Neuron (in vitro differentiated cells): Measurements from ENCODE around the gene MRPL39.
"Not testable (repeated sequence)": the region's sequence is repeated elsewhere in the genome, so short reads cannot be mapped to it uniquely, and the experiment has no call there.

Source experiments
- H2AFZ ChIP-seq: one replicate; pipeline ENCODE4 v1.6.1; 2013; ENCODE audit warnings: low read depth, mild to moderate bottlenecking, inconsistent platforms, low read length, moderate library complexity
- H3K27me3 ChIP-seq: one replicate; pipeline ENCODE4 v1.6.1; 2013; ENCODE audit warnings: low read length; ENCODE audit not compliant: insufficient read depth
- H3K36me3 ChIP-seq: one replicate; pipeline ENCODE4 v1.6.1; 2013; ENCODE audit warnings: low read length; ENCODE audit not compliant: insufficient read depth
- H3K4me1 ChIP-seq: one replicate; pipeline ENCODE4 v1.6.1; 2013; ENCODE audit warnings: low read length; ENCODE audit not compliant: insufficient read depth
- H3K4me3 ChIP-seq: 2 replicates; pipeline ENCODE4 v1.5.1; 2013; ENCODE audit warnings: mild to moderate bottlenecking, low read length, moderate library complexity
- H3K9me3 ChIP-seq: one replicate; pipeline ENCODE4 v1.6.1; 2013; ENCODE audit warnings: low read length

Gene MRPL39

GRCh38 chr21:25635310-25635709 is 28.0 kb upstream of the MRPL39 start:
- H3K36me3 ChIP-seq, result no peaks in the 10 kb centered on the region
- H3K9me3 ChIP-seq, result no peaks in the 10 kb centered on the region
- no peak overlapping the region for H2AFZ ChIP-seq
- peaks cover 14% of the 10 kb centered on the region for H3K4me1 ChIP-seq
- H3K27me3 ChIP-seq, result no peaks in the 10 kb centered on the region
- H3K4me3 ChIP-seq, result no peak overlapping the region

- H3K4me3 ChIP-seq, result no peak overlapping the region
Measured at GRCh38 chr21:25632296-25632695, 25.0 kb upstream of the MRPL39 start.

GRCh38 chr21:25626757-25627156 is 19.5 kb upstream of the MRPL39 start:
- Histone ChIP-seq H3K27me3 (no peaks in the 10 kb centered on the region), H3K36me3 (no peaks in the 10 kb centered on the region), H3K4me3 (no peak overlapping the region), H3K4me1 (peaks cover 8% of the 10 kb centered on the region), H3K9me3 (no peaks in the 10 kb centered on the region), H2AFZ (no peak overlapping the region)

More at GRCh38 chr21:25632296-25632695, 25.0 kb upstream of the MRPL39 start:
- Histone ChIP-seq H3K4me1 (no peaks in the 10 kb centered on the region), H3K27me3 (no peaks in the 10 kb centered on the region), H2AFZ (no peak overlapping the region), H3K36me3 (no peaks in the 10 kb centered on the region), H3K9me3 (no peaks in the 10 kb centered on the region)

- not testable (repeated sequence) for H3K27me3 ChIP-seq, H3K9me3 ChIP-seq, H3K4me3 ChIP-seq, H3K4me1 ChIP-seq, H2AFZ ChIP-seq, H3K36me3 ChIP-seq
Measured at GRCh38 chr21:25625776-25626555, 18.7 kb upstream of the MRPL39 start.

- Histone ChIP-seq H2AFZ (no peak overlapping the region), H3K4me3 (no peak overlapping the region), H3K36me3 (no peaks in the 10 kb centered on the region), H3K4me1 (peaks cover 8% of the 10 kb centered on the region), H3K27me3 (no peaks in the 10 kb centered on the region), H3K9me3 (no peaks in the 10 kb centered on the region)
Measured at GRCh38 chr21:25625036-25625435, 17.8 kb upstream of the MRPL39 start.

- H3K27me3 ChIP-seq, result no peaks in the 10 kb centered on the region
- H3K4me1 ChIP-seq, result peaks cover 8% of the 10 kb centered on the region
- no peaks in the 10 kb centered on the region for H3K36me3 ChIP-seq
- no peaks in the 10 kb centered on the region for H3K9me3 ChIP-seq
- H3K4me3 ChIP-seq, result no peak overlapping the region
- no peak overlapping the region for H2AFZ ChIP-seq
Measured at GRCh38 chr21:25624511-25624910, 17.2 kb upstream of the MRPL39 start.

GRCh38 chr21:25619198-25619597 is 11.9 kb upstream of the MRPL39 start:
- Histone ChIP-seq H2AFZ (no peak overlapping the region), H3K27me3 (no peaks in the 10 kb centered on the region), H3K4me3 (no peak overlapping the region), H3K4me1 (no peaks in the 10 kb centered on the region), H3K36me3 (no peaks in the 10 kb centered on the region), H3K9me3 (no peaks in the 10 kb centered on the region)

GRCh38 chr21:25615880-25616279 is 8.6 kb upstream of the MRPL39 start:
- Histone ChIP-seq H3K36me3 (no peaks in the 10 kb centered on the region), H3K4me1 (no peaks in the 10 kb centered on the region), H2AFZ (no peak overlapping the region), H3K27me3 (no peaks in the 10 kb centered on the region), H3K4me3 (no peak overlapping the region), H3K9me3 (no peaks in the 10 kb centered on the region)

- Histone ChIP-seq H3K9me3 (no peaks in the 10 kb centered on the region), H3K36me3 (no peaks in the 10 kb centered on the region), H3K27me3 (no peaks in the 10 kb centered on the region), H2AFZ (no peak overlapping the region), H3K4me3 (no peak overlapping the region), H3K4me1 (no peaks in the 10 kb centered on the region)
Measured at GRCh38 chr21:25614441-25614840, 7.2 kb upstream of the MRPL39 start.

GRCh38 chr21:25608044-25608737 is 910 bp upstream of the MRPL39 start:
- no peaks in the 10 kb centered on the region for H3K27me3 ChIP-seq
- peaks cover 31% of the 10 kb centered on the region for H3K36me3 ChIP-seq
- peak overlapping the region; percentile 95 for H2AFZ ChIP-seq
- H3K4me3 ChIP-seq, result peak overlapping the region; percentile 71
- no peaks in the 10 kb centered on the region for H3K9me3 ChIP-seq
- peaks cover 11% of the 10 kb centered on the region for H3K4me1 ChIP-seq

GRCh38 chr21:25589887-25590286 is 17.4 kb downstream of the MRPL39 start:
- H2AFZ ChIP-seq, result no peak overlapping the region
- H3K4me3 ChIP-seq, result no peak overlapping the region
- H3K27me3 ChIP-seq, result no peaks in the 10 kb centered on the region
- peaks cover 78% of the 10 kb centered on the region for H3K36me3 ChIP-seq
- no peaks in the 10 kb centered on the region for H3K4me1 ChIP-seq
- no peaks in the 10 kb centered on the region for H3K9me3 ChIP-seq

- H3K27me3 ChIP-seq, result no peaks in the 10 kb centered on the region
- H3K4me3 ChIP-seq, result no peak overlapping the region
- H3K36me3 ChIP-seq, result peaks cover 57% of the 10 kb centered on the region
- H3K9me3 ChIP-seq, result no peaks in the 10 kb centered on the region
- no peak overlapping the region for H2AFZ ChIP-seq
- no peaks in the 10 kb centered on the region for H3K4me1 ChIP-seq
Measured at GRCh38 chr21:25586791-25587190, 20.5 kb downstream of the MRPL39 start.

- no peaks in the 10 kb centered on the region for H3K27me3 ChIP-seq
- H3K4me3 ChIP-seq, result no peak overlapping the region
- peaks cover 52% of the 10 kb centered on the region for H3K36me3 ChIP-seq
- H2AFZ ChIP-seq, result no peak overlapping the region
- H3K4me1 ChIP-seq, result no peaks in the 10 kb centered on the region
- no peaks in the 10 kb centered on the region for H3K9me3 ChIP-seq
Measured at GRCh38 chr21:25586326-25586725, 21.0 kb downstream of the MRPL39 start.
